ENCODE measurements around the gene HERC3.

Gene HERC3

DNA sequence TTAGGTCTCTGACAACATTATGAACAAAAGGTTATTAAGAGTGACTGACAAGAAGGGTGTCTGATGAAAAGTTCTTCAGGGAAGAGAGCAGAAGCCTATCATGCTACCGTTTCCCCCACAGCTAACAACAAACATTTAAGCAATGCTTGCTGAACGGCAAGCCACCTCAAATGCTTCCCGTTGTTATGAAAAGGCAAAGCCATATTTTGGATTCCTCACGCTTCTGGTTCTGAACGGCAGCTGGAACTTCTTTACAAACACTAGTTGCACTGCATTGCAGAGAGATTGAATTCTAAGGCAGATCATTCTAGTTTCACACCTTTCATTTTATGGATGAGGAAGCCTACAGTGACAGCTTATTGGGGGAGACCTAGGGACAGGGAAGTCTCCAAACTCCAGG lies 153.9 kb downstream of the HERC3 start:
- DNase-seq (ENCODE audit: low spot score), result no peak

DNA sequence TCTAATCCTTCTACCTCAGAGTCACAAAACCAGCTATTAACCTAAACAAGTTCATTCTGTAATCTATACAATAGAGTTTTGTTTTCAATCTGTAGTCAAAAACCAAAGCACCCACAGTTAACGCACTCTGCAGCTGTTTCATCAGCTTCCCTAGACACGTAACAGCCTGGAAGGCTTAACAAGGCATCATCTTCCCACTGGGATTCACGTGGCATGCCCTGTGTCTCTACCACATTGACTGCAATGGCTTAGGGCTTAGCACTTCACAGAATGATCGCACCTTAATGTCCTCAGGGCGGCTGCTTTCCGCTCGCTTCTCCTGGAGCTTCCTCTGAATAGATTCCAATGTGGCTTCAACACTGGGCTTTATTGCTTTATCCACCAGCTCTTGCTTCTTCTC lies 155.1 kb downstream of the HERC3 start:
- no peak for DNase-seq (ENCODE audit: low spot score)

DNA sequence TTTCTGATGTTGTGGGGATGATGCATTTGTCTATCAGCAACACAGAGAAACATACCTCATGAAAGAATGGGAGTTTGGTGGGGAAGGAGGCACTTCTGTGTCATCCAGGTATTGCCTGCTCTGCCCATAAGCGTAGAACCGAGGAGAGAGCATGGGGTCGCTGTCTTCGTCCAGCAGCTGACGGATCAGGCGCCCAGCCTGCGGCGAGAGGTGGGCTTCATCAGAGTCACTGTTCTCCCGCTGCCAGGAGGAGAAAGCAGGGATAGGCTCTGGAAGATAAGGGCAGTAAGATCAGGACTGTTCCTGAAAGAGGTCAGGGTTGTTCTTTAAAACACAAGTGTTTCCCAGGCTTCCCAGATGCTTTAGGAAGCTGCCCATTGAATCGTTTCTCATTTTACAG lies 158.1 kb downstream of the HERC3 start:
- no peak for DNase-seq (ENCODE audit: low spot score)

- DNase-seq (ENCODE audit: low spot score), result no peak
These were observed 159.2 kb downstream of the HERC3 start for GRCh38 chr4:88751258-88752075.

GRCh38 chr4:88752076-88752463 lies 159.8 kb downstream of the HERC3 start:
- no peak for DNase-seq (ENCODE audit: low spot score)

DNA sequence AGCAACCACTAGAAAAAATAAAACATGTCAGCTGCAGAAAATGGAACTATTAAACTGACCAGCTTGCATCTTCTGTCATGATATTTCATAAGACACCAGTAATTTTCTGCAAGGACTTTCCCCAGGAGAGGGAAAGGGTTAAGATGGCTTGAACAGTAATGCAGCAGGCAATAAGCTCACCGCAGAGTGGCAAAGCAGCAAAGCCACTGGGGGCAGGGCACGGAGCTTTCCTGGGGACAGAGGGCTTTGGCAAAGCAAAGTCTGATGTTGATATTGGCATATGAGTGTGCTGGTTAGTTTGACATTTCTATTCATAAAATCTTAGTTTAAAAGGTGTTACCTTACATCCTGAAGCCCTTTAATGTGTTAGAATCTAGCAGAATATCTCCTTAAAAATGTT lies 160.5 kb downstream of the HERC3 start:
- DNase-seq (ENCODE audit: low spot score), result no peak

GRCh38 chr4:88753658-88754571 lies 161.6 kb downstream of the HERC3 start:
- DNase-seq (ENCODE audit: low spot score), result no peak

GRCh38 chr4:88754796-88755195 lies 162.5 kb downstream of the HERC3 start:
- DNase-seq (ENCODE audit: low spot score), result no peak

DNA sequence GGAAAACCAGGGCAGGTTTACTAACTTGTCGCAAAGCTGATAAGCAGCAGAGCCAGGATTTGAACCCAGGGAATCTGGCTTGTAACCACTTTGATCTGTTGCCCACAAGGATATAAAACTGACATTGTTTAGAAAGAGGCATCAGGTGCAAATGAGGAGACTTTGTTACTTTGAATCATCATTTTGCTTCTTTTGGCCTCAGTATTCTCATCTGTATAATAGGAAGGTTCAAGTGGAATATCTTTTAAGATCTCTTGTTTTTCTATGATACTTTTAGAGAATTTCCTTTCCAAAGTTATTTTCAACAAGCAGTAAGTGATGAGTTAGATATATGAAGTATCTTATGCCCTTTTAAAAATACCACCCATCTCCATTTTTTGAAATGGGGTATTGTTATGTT lies 163.2 kb downstream of the HERC3 start:
- DNase-seq (ENCODE audit: low spot score), result no peak

- no peak for DNase-seq (ENCODE audit: low spot score)
These were observed 163.9 kb downstream of the HERC3 start for GRCh38 chr4:88756149-88756548.

DNA sequence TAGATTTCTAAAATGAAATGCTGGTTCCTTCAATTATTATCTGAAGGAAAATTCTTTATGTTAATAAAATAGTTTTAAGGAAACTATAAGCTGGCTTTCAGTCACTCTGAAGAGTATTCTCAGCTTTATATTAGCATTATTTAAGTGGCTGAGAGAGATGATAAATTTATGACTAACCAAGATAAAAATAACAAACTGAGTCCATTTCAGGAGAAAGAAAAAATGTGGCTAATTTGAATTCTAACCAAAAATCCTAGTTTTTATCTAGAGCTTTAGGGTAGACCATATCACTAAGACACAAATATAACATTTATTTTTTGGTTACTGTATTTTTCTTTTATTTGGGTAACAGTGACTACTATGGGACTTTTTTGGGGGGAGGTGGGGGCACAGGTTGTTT lies 164.8 kb downstream of the HERC3 start:
- DNase-seq (ENCODE audit: low spot score), result no peak

DNA sequence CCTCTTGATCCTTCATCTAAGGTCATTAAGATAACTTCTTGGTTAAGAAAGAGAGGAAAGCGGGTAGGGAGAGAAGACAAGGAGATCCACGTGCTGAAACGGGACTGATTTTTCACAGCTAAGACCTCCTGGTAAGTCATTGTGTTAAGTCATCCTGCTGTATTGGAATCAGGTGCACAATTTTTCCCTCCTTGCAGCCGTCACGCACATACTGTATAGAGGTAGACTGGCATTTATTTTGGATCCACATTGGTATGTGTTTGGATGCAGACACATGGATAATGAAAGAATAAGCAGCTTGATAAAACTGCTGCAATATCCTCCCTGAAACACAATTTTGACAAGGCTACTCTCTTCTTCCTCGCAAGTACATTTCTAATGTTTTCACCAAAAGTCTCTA lies 165.5 kb downstream of the HERC3 start:
- no peak for DNase-seq (ENCODE audit: low spot score)

All from putamen (tissue), 1 donor.